SU-DHL-6 (cell line): ENCODE data around the gene FAT1.

ENCODE experiments used
- H2AFZ ChIP-seq: fragments of 200-600 bp; sonication (generic); 2 replicates; pipeline ENCODE4 v1.6.1; 2014; ENCODE audit warnings: low read depth, mild to moderate bottlenecking, moderate library complexity, mixed read lengths, antibody characterized with exemption, low read length; ENCODE audit not compliant: severe bottlenecking
- H3F3A ChIP-seq: fragments of 200-600 bp; shearing (Covaris generic); 2 replicates; pipeline ENCODE4 v1.6.0; 2016; ENCODE audit warnings: antibody characterized with exemption, mild to moderate bottlenecking; ENCODE audit not compliant: insufficient read depth
- H3K27ac ChIP-seq: fragments of 200-600 bp; sonication (generic); 2 replicates; pipeline ENCODE4 v1.5.1; 2016; ENCODE audit warnings: low read depth, mild to moderate bottlenecking, low read length, moderate library complexity, mixed read lengths
- H3K27me3 ChIP-seq: fragments of 200-600 bp; sonication (generic), shearing (Covaris generic); 2 replicates; pipeline ENCODE4 v1.6.0; 2014; ENCODE audit warnings: mild to moderate bottlenecking, low read length
- H3K36me3 ChIP-seq: fragments of 200-600 bp; sonication (generic); 2 replicates; pipeline ENCODE4 v1.6.1; 2014; ENCODE audit warnings: mild to moderate bottlenecking, low read length, mixed read lengths
- H3K4me2 ChIP-seq: fragments of 300-600, 200-600 bp; shearing (Covaris generic), sonication (generic); 2 replicates; pipeline ENCODE4 v1.6.0; 2014; ENCODE audit warnings: low read length, low read depth, mild to moderate bottlenecking; ENCODE audit not compliant: poor library complexity, severe bottlenecking
- H3K4me3 ChIP-seq: fragments of 200-600 bp; sonication (generic); 2 replicates; pipeline ENCODE4 v1.5.1; 2014; ENCODE audit warnings: antibody characterized with exemption, low read length, mild to moderate bottlenecking, mixed read lengths; ENCODE audit not compliant: insufficient read depth, poor library complexity, severe bottlenecking
- H3K79me2 ChIP-seq: fragments of 200-600 bp; sonication (generic); 2 replicates; pipeline ENCODE4 v1.6.1; 2014; ENCODE audit warnings: mild to moderate bottlenecking, low read length, moderate library complexity; ENCODE audit not compliant: insufficient read depth
- H3K9ac ChIP-seq: fragments of 200-600 bp; sonication (generic); 2 replicates; pipeline ENCODE4 v1.7.0; 2014; ENCODE audit warnings: mild to moderate bottlenecking, low read length
- H3K9me2 ChIP-seq: fragments of 200-600 bp; sonication (generic); replicated peaks from 2 replicates; pipeline ENCODE4 v1.6.1; 2014; ENCODE audit warnings: low read length; ENCODE audit not compliant: insufficient read depth
- H3K9me3 ChIP-seq: fragments of 200-600 bp; sonication (generic); 2 replicates; pipeline ENCODE4 v1.6.1; 2014; ENCODE audit warnings: low read length, mixed read lengths; ENCODE audit not compliant: insufficient read depth
- H4K20me1 ChIP-seq: fragments of 200-600 bp; sonication (generic); 2 replicates; pipeline ENCODE4 v1.6.1; 2014; ENCODE audit warnings: low read depth, mild to moderate bottlenecking, antibody characterized with exemption, low read length, moderate library complexity, mixed read lengths
- CTCF ChIP-seq: fragments of 200-600 bp; sonication (generic); IDR thresholded peaks from one replicate; pipeline ENCODE4 v1.5.1; 2017; ENCODE audit warnings: antibody characterized with exemption, mild to moderate bottlenecking, low read length, moderate library complexity; ENCODE audit not compliant: insufficient read depth, poor library complexity, severe bottlenecking
- EZH2phosphoT487 ChIP-seq: fragments of 200-600 bp; sonication (generic), shearing (Covaris generic); conservative IDR thresholded peaks from 2 replicates; pipeline ENCODE4 v1.6.1; 2018; ENCODE audit warnings: mild to moderate bottlenecking, antibody characterized with exemption, low read length, moderate library complexity, mixed read lengths

FAT1 gene

GRCh38 chr4:186739802-186740434, 16.3 kb upstream of the FAT1 start:
- Histone ChIP-seq H3K9me2 (no peaks in the 10 kb centered on the region), H3K36me3 (no peaks in the 10 kb centered on the region), H3K4me2 (no peak overlapping the region), H3K4me3 (no peak overlapping the region), H3K9ac (no peak overlapping the region), H3K27me3 (no peaks in the 10 kb centered on the region), H3K9me3 (no peaks in the 10 kb centered on the region), H4K20me1 (no peaks in the 10 kb centered on the region), H3K79me2 (no peaks in the 10 kb centered on the region), H3F3A (no peaks in the 10 kb centered on the region), H3K27ac (no peak overlapping the region), H2AFZ (no peak overlapping the region)
- TF ChIP-seq EZH2phosphoT487 (no peak), CTCF (no peak)

GRCh38 chr4:186739317-186739716, 15.7 kb upstream of the FAT1 start:
- Histone ChIP-seq H3K4me3 (no peak overlapping the region), H3K27ac (no peak overlapping the region), H3K9me2 (no peaks in the 10 kb centered on the region), H4K20me1 (no peaks in the 10 kb centered on the region), H2AFZ (no peak overlapping the region), H3K27me3 (no peaks in the 10 kb centered on the region), H3K9ac (no peak overlapping the region), H3K36me3 (no peaks in the 10 kb centered on the region), H3K79me2 (no peaks in the 10 kb centered on the region), H3K4me2 (no peak overlapping the region), H3K9me3 (no peaks in the 10 kb centered on the region), H3F3A (no peaks in the 10 kb centered on the region)
- TF ChIP-seq EZH2phosphoT487 (no peak), CTCF (no peak)

- no peaks in the 10 kb centered on the region for H3K9me3 ChIP-seq
- H4K20me1 ChIP-seq: no peaks in the 10 kb centered on the region
- no peaks in the 10 kb centered on the region for H3K9me2 ChIP-seq
- no peaks in the 10 kb centered on the region for H3K27me3 ChIP-seq
- no peak overlapping the region for H3K4me2 ChIP-seq
- no peaks in the 10 kb centered on the region for H3F3A ChIP-seq
- H3K9ac ChIP-seq: no peak overlapping the region
- no peak overlapping the region for H3K4me3 ChIP-seq
- H3K79me2 ChIP-seq: no peaks in the 10 kb centered on the region
- no peak overlapping the region for H2AFZ ChIP-seq
- no peaks in the 10 kb centered on the region for H3K36me3 ChIP-seq
- no peak overlapping the region for H3K27ac ChIP-seq
- TF ChIP-seq CTCF (no peak), EZH2phosphoT487 (no peak)
These were observed 14.8 kb upstream of the FAT1 start for GRCh38 chr4:186738421-186738820.
